HT-29 (cell line): ENCODE measurements around the gene SH3PXD2A. TPM values are rescaled to one million over a fixed set of nuclear protein-coding genes. Genes with fewer than 3 reads are reported as not detected.
A peak's percentile ranks its signal among the peaks of the same experiment; 100 is the strongest.
"Not testable (repeated sequence)": the region's sequence is repeated elsewhere in the genome, so short reads cannot be mapped to it uniquely, and the experiment has no call there.

ENCODE experiments used
- DNase-seq: peaks from one replicate; pipeline ENCODE4 v3.0.0-alpha.2; 2015; ENCODE audit warnings: low spot score
- total RNA-seq: library from RNA; depleted of rRNA; stranded (reverse); fragments of >200 nt; shearing (Covaris generic); gene quantifications from 2 replicates; pipeline ENCODE4 v1.2.3, GENCODE V29; 2014

SH3PXD2A gene
- total RNA-seq, 1 experiment from 2014 or later: 2.7 TPM

DNA sequence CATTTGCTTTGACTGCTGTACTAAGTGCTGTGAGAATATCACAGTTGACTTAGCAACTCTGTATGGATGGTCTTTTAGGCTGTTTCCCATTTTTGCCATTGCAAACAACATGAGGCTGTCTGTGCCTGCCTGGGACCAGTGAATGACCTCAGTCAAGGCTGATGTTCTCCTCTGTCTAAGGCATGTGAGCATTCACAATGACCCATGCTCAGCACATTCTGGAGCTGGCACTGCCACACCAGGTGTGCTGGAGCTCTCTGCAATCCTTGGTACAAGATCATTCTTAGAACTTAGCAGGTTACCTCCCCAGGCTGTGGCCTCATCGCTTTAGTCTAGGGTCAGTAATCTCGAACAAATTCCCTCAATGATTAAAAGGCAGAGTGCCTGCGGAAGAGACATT is 61.9 kb downstream of the SH3PXD2A start:
- DNase-seq: peak; percentile 8

DNA sequence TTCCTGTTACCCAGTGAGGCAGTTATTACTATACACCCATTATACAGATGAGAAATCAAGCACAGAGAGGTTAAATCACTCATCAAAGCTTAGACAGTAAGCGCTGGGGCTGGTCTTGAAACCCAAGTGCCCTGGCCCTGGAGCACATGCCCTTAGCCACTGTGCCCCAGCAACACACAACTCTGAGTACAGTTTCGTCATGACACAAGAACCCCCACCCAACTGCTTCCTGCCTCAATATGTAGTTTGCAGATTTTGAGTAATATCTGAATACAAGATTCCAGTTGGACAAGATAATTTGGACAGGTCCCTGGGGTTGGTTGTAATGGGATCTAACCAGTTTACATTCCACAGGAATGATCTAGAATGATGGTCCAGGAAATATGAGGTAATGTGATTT is 62.8 kb downstream of the SH3PXD2A start:
- no peak for DNase-seq

DNA sequence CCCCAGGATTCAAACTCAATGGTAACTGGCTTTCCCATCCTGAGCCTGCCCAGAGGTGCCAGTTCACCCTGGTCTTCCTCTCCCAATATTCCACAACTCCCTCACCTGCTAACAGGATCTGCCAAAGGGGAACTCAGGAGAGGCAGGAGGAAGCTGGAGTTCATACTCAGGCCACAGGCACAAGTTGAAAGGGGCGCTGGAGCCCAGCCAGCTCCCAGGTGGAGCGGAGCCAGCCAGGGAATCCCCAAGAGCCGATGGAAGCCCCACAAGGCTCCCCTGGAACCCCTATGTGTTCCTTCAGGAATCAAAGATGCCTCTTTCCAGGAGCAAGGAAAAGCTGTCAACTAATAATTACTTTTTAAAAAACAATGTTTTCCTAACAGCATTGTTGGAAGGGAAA is 63.5 kb downstream of the SH3PXD2A start:
- DNase-seq: peak; percentile 27

DNA sequence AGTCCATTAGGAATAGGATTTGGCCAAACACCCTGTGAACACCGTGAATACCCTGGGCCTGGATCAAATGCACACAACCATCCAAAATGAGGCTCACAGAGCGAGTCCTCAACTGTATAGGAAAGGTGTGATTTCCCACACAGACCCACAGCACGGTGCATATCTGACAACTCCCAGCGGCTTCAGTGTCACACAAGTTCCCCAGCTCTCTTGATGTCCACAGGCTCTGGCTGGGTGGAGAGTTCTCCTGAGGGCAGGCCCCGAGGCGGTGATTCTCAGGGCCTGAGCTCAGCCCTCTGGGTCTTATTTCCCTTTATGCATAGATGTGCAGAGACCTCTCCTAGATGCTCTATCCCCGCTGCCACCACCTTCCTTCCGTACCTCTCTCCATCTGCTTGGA is 64.1 kb downstream of the SH3PXD2A start:
- DNase-seq: no peak

DNA sequence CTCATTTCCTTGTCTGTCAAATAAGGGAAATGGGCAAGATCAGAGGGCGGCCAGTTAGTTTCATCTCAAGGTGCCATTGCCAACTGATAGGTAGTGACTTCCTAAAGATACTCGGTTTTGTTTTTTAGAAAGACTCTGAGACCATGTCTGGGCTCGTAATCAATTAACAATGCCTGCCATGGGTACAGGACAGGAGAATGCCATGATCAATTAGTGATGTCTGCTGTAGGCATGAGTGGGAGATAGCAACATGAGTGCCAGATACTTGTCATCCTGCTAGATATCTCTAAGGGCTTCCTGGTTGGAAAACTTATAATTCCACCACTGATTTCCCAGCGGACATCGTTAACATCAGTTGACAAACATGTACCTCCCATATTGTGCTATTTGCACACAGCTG is 64.8 kb downstream of the SH3PXD2A start:
- no peak for DNase-seq

DNA sequence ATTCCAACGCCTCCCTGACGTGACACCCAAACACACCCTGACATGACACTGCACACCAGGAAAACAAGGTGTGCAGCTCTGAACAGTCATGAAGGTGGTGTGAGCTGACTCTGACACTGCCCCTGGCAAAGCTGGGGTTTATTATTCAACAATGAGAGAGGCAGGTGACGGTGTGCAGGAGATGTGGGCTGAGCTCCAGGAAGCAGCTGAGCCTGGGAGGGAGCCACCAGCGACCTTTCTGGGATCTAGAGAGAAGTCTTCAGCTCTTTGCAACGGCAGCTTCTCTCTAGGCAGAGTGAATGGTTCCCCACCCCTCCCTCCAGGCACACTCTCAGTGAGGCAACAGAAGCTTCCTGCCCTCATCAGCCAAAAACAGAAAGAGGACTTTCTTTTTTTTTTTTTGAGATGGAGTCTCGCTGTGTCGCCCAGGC is 65.6 kb downstream of the SH3PXD2A start:
- peak; percentile 77 for DNase-seq

DNA sequence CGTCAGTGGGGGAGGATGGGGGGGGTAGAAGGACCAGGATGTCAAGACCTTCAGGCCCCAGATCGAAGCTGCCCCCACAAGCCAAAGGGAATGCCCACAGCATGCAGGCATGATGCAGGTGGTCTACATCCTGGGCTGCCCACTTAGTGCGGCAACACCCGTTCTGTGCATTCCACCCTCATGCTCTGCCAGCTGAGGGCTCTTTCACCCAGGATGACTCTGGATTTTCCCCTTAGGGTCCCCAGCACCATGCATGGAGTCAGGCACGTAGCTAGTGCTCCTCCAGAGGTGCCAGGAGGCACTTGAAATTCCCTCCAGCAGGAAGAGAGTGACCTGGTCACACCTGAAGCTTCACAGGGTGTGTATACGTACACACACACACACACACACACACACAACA is 66.2 kb downstream of the SH3PXD2A start:
- DNase-seq: no peak

DNA sequence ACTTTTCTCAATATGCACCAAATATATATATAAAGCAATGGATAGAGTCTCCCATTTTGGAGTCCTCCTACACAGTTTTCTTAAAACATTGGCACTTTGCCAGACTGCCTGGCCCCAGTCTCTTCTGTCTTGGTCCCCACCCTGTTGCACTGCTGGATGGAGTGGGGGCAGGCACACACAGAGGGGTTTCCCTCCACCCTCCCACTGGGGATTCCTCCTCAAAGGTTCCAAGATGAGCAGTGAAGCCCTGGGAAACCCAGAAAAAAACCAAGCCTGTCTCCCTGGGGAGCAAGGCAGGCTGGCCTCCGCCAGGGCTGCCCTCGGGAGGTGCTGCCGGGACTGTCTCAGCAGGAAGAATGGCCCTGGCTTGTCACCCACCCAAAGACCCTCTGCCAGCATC is 68.0 kb downstream of the SH3PXD2A start:
- no peak for DNase-seq

DNA sequence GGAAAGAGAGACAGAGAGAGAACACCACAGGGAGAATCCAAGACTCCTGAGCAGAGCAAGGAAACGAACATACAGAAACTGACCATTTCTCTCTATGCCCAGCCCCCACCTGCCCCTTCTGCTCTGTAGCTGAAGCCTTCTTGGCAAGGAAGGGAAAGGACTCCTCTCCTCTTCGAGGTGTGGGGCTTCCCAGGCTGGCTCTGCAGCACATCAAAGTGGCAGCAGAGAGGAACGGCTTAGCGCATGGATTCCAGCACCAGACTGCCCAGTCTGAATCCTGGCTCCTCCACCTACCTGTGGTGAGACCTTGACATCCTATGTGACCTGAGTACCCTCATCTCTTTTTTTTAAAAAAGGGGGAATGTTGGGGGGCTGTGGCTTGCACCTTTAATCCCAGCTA is 69.4 kb downstream of the SH3PXD2A start:
- no peak for DNase-seq

DNA sequence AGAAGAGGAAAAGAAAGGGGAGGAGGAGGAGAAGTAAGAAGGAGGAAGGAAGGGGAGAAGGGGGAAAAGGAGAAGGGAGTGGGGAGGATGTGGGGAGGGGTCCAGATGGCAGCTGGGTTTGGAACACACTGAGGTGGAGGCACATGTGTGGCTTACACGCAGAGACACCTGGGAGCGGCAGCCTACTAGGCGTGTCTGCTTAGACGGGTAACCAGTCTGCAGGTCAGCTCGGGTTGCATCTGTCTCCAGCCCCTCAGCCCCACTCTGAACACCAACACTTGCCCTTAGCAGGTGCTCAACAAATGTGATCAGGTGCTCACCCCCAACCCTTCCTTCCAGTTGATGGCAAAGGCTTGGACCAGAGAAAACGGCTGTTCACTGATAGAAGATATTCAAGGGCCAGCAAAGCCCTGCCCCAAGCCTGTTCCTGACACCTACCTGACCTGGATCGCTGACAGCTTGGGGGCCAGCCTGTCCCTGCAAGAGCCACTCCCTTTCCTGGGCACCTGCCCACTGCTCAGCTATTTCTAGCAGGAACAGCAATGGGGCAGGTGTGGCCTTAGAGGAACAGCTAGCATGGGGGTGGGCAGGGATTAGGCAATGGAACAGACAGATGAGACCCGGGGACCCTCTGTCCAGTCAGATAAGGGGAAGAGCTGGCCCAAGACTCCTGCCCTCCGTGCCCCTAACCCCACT is 70.5 kb downstream of the SH3PXD2A start:
- DNase-seq: no peak

DNA sequence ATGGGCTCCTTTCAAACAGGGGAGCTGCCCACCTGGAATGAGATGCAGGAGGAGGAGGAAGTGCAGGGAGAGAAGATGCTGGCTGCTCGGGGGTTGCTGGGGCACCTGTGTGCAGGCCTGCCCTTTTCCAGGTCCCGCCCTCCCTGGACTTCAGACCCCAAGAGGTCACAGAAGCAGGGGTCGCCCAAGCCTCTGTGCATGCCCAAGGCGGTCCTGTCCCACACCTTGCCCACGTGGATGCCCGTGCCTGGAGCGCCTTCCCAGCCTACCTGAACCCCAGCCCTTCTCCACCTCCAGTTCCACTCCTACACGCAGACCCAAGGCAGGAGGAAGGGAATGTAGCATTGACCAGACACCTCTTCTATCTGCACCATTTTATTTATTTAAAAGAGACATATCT is 71.3 kb downstream of the SH3PXD2A start:
- no peak for DNase-seq

DNA sequence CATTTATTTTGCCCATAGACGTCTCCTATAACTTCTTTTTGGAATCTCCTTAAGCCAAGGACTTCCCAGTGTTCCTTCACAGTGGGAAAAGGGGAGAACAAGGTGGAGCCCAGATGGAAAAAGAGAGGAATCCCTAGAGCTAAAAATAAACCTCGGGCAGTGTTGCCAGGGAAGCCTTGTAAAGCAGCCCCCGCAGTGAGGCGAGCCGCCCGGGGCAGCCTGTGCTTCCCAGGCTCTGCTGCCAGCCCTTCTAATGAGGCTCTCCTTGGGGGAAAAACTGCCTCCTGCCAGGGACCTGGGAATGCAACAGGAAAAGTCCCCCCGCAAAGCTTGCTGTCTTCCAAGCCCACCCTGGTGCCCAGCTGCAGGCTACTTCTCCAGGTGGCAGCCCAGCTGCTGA is 71.7 kb downstream of the SH3PXD2A start:
- DNase-seq: no peak

DNA sequence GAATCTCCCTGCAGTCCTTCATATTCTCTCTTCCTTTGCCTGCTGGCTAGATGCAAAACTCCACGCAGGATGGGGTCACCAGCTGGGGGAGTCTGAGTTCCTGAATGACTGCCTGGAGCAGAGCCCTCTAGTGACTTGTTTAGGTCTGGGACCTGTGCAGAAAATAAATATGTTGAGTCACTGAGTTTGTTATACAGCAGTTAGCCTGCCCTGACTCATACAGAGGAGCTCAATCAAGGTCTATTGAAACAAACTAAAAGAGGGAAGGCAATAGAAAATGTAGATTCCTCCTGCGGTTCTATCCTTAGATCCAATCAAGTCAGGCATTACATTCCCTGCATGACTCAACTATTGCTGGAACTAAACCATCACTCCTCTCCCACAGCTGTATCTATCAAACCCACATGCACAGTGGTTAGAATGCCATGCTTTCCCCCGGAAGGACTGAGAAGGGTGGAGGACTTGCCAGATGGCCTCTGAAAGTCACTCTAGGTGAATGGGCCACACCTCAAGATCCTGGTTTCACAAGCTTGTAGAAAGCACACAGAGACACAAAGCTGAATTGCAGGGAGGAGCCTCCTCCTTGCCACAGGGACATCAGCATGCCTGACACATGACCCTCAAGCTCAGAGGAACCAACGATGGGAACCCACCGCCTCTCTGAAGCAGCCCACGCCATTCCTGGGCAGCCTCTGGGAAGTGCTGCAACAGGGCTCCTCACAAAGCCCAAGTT is 73.9 kb downstream of the SH3PXD2A start:
- peak; percentile 51 for DNase-seq

DNA sequence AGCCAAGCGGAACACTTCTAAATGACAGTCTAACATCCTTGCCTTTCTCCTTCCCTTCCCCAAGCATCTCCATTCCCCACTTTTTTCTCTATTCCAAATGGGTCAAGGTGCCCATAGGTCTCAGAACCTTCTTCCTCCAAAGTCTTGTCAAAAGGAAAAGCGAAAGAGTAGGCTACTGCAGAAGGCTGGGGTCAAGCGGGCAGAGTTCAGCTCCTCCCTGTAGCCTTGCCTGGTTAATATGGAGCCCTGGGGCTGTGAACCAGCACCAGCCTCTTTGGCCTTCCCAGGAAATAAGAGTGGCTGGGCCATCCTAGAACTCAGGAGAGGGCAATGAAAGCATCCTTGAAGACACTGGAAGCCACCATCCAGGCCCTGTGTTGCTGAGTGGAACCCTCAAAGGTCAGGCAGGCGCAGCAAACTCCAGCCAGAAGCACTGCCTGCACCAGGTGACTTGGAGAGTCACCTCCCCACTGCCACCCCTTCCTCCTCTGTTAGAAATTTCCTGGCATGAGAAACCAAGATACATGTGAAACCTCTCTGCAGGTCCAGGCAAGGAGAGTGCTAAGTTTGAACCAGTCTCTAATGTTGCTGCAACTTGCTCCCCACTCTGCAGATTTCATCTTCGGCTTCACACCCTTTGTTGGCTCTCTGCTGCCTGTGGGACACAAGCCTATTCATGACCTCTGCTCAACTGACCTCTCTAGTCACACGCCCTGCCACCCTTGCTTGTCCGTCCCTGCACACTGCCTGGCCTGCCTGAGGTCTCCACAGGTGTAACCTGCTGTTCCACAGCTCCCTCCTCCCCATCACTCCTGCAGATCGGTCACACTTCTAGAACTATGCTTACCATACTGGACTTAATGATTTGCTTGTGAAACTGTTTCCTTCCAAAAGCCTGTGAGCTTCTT is 74.9 kb downstream of the SH3PXD2A start:
- DNase-seq: no peak

DNA sequence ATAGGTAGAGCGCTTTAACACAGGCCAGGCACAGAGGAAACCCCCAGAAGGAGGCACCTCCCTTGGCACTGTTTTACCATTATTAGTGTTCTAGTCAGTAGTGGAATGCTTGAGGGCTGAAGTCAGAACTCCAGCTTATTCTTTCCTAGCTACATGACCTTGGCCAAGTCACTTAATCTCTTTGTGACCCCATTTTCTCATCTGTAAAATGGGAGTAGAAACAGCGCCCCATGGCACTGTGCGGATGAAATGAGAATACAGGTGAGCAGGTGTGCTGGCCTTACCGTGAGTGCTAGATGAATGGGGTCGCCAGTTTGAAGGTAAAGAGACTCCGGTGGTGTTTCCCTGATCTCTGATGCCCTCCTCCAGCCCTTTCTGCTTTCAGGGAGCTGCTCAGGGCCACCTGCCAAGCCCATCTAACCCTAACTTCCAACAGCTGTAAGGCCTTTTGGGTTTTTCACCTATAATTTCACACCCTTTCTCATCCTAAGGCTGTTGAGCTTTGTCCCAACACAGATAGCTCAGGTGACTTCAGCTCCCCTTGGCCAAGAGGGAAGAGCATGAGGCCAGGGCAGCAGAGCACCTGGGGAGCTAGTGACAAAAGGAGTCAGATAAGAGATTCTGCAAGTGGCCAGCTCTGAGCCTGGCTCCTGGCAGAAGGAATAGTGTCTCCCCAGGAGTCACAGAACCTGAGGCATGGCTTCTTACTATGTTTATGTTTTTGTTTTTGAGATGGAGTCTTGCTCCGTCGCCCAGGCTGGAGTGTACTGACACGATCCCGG is 76.8 kb downstream of the SH3PXD2A start:
- no peak for DNase-seq

DNA sequence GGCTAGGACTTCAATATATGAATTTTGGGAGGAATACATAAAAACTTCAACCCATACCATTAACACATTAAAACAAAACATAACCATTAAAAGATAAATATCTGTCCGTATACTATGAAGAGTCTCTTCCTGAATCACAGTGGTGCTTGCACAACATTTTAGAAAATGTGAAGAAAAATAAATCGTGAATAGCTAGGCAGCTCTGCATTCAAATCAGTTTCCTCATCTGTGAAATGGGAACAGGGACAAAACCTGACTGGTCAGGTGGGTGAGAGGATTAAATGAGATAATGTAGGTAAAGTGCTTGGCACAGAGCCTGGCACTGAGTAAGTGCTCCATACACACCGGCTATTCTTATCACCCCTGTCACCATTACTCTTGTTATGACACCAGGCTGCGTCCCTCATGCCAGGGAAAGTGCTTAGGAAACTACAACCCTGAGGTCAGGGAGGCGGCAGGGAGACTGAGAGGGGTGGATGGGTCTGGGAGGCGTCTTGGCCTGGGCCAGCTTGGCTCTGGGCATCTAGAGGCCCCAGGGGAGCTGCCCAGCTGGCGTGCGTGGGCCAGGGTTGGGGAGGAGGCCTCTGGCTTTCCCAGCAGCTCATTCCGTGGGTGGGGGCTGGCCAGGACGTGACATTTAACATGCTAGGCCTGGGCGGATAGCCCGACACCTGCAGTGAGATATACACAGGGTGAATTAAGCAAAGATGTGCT is 78.3 kb downstream of the SH3PXD2A start:
- no peak for DNase-seq

DNA sequence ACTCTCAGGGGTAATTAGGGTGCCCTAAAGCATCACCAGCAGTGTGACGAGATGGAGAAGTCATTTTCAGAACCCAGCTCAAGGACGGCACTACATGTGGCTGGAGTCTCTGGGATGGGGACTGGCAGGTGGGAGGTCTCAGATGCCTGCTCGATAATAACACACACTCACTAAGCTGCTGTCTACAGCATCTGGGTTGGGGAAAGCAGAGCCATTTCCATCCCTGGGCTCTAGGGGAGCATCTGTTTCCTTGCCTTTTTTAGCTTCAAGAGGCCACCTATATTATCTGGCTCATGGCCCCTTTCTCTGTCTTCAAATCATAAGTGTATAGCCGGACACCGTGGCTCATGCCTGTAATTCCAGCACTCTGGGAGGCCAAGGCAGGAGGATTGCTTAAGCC is 79.6 kb downstream of the SH3PXD2A start:
- DNase-seq: no peak

DNA sequence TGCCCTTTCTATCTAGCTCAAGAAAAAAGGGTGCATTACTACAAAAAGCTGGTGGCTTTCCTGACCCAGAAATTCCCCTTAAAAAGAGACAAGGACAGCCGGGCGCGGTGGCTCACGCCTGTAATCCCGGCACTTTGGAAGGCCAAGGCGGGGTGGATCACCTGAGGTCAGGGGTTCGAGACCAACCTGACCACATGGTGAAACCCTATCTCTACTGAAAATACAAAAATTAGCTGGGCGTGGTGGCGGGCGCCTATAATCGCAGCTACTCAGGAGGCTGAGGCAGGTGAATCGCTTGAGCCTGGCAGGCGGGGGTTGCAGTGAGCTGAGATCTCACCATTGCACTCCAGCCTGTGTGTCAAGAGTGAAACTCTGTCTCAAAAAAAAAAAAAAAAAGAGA is 82.5 kb downstream of the SH3PXD2A start:
- DNase-seq: not testable (repeated sequence)

DNA sequence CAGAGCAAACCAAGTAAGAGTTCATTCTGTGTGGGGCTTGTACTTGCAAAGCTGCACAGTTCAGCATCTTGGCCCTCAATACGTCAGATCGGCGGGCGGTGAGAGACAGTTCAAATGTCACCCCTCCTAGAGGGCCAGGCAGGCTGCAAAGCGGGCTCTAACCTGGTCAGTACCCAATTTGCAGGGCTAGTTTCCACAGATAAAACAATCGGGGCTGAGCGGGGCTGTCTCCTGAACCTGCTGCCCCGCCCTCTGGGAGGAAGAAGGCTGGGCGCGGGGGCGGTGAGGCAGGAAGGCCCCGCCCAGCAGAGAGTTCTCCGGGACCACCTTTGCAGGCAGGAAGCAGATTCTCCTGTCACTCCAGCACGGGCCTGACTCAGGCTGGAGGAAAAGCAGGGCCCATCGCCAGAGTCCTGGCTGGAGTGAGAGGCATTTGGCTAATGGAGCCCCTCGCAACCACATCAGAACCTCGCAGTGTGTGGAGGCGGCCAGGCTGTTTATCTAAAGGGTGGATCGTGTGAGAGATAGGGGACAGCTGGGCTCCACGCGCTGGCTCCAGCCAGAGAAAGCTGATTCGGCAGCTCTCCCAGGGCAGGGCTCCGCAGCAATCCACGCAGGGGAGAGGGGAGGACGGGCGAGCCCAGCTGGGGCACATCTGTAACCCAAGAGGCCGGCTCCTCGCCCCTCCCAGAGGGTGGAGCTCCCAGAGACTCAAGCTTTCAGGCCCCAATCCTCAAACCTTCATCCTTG is 83.1 kb downstream of the SH3PXD2A start:
- DNase-seq: peak; percentile 73

DNA sequence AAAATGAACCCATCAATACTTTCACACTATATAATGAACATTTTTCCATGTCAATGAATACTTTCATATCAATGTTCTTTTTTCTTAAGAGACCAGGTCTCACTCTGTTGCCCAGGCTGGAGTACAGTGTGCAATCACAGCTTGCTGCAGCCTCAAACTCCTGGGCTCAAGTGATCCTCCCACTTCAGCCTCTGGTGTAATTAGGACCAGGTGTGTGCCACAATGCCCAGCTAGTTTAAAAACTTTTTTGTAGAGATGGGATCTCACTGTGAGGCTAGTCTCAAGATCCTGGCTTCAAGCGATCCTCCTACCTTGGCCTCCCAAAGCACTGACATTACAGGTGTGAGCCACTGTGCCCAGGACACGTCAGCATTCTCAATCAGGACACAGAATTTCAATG is 85.2 kb downstream of the SH3PXD2A start:
- DNase-seq: no peak
